GM12878 (cell line): ENCODE measurements around the gene CCR7. TPM values are rescaled to one million over a fixed set of nuclear protein-coding genes. Genes with fewer than 3 reads are reported as not detected.
A peak's percentile ranks its signal among the peaks of the same experiment; 100 is the strongest.

Source experiments
- BCL3 ChIP-seq: IDR thresholded peaks from 2 replicates; pipeline ENCODE4 v1.6.1; 2011; ENCODE audit warnings: borderline replicate concordance, low read depth, mild to moderate bottlenecking, moderate library complexity, low read length; ENCODE audit not compliant: insufficient read depth, poor library complexity, severe bottlenecking
- BCLAF1 ChIP-seq: fragments of 450-650 bp; IDR thresholded peaks from 2 replicates; pipeline ENCODE4 v1.6.1; 2017; ENCODE audit warnings: antibody characterized with exemption, mild to moderate bottlenecking, moderate library complexity
- CHD2 ChIP-seq: IDR thresholded peaks from 2 replicates; pipeline ENCODE4 v1.6.1; 2011; ENCODE audit warnings: low read depth, low read length, improper control_type of control experiment, borderline replicate concordance
- DPF2 ChIP-seq: fragments of 450-650 bp; IDR thresholded peaks from 2 replicates; pipeline ENCODE4 v1.6.1; 2017; ENCODE audit warnings: mild to moderate bottlenecking
- ETV6 ChIP-seq, 2 experiments: fragments of 450-650 bp in 1 of 2; IDR thresholded peaks in 1 of 2; conservative IDR thresholded peaks in 1 of 2; 2 replicates each; pipeline ENCODE4 v1.6.1; 2014; ENCODE audit warnings: antibody characterized with exemption in 1 of 2, borderline replicate concordance in 1 of 2, low read depth in 1 of 2, mild to moderate bottlenecking in 1 of 2, moderate library complexity in 1 of 2
- FOXK2 ChIP-seq: fragments of 450-650 bp; IDR thresholded peaks from 2 replicates; pipeline ENCODE4 v1.6.1; 2017; ENCODE audit warnings: mild to moderate bottlenecking, moderate library complexity
- HDGF ChIP-seq: fragments of 450-650 bp; IDR thresholded peaks from 2 replicates; pipeline ENCODE4 v1.6.1; 2016; ENCODE audit warnings: antibody characterized with exemption
- IKZF1 ChIP-seq: fragments of 450-650 bp; conservative IDR thresholded peaks from 2 replicates; pipeline ENCODE4 v1.6.1; 2017; ENCODE audit warnings: antibody characterized with exemption, mild to moderate bottlenecking
- MXI1 ChIP-seq: fragments of 150-350 bp; IDR thresholded peaks from 2 replicates; pipeline ENCODE4 v1.6.1; 2011; ENCODE audit warnings: low read depth, mild to moderate bottlenecking, inconsistent platforms, low read length, improper control_type of control experiment
- MYB ChIP-seq: fragments of 150-350 bp; IDR thresholded peaks from 2 replicates; pipeline ENCODE4 v1.6.1; 2014; ENCODE audit warnings: mild to moderate bottlenecking, low read depth, low read length, borderline replicate concordance
- POLR2A ChIP-seq: IDR thresholded peaks from 2 replicates; pipeline ENCODE4 v1.6.1; 2011; ENCODE audit warnings: low read depth, mild to moderate bottlenecking, low read length
- POLR2AphosphoS5 ChIP-seq: IDR thresholded peaks from 2 replicates; pipeline ENCODE4 v1.6.1; 2011; ENCODE audit warnings: mild to moderate bottlenecking, low read length, inconsistent platforms
- POU2F2 ChIP-seq: IDR thresholded peaks from 3 replicates; pipeline ENCODE4 v1.6.1; 2011; ENCODE audit warnings: low read depth, mild to moderate bottlenecking, low read length, borderline replicate concordance
- RAD51 ChIP-seq: fragments of 450-650 bp; IDR thresholded peaks from 2 replicates; pipeline ENCODE4 v1.6.1; 2016; ENCODE audit warnings: moderate library complexity, mild to moderate bottlenecking, inconsistent platforms
- RBBP5 ChIP-seq: fragments of 200-600 bp; sonication (generic); conservative IDR thresholded peaks from 2 replicates; pipeline ENCODE4 v1.6.1; 2016
- RELB ChIP-seq: fragments of 450-650 bp; IDR thresholded peaks from 2 replicates; pipeline ENCODE4 v1.6.1; 2017; ENCODE audit warnings: low read depth, mild to moderate bottlenecking, moderate library complexity
- SMARCA5 ChIP-seq: fragments of 450-650 bp; IDR thresholded peaks from 2 replicates; pipeline ENCODE4 v1.6.1; 2017; ENCODE audit warnings: mild to moderate bottlenecking
- ZNF24 ChIP-seq: fragments of 450-650 bp; IDR thresholded peaks from 2 replicates; pipeline ENCODE4 v1.6.1; 2017; ENCODE audit warnings: antibody characterized with exemption, mild to moderate bottlenecking
- ZNF384 ChIP-seq: IDR thresholded peaks from 2 replicates; pipeline ENCODE4 v1.6.1; 2012; ENCODE audit warnings: low read depth, mild to moderate bottlenecking, low read length, improper control_type of control experiment, borderline replicate concordance
- ZZZ3 ChIP-seq: IDR thresholded peaks from 2 replicates; pipeline ENCODE4 v1.6.1; 2011; ENCODE audit warnings: low read depth; ENCODE audit not compliant: control insufficient read depth, insufficient read length
- polyA plus RNA-seq, 11 experiments: library from polyadenylated mRNA; depleted of rRNA in 4 of 11; unstranded in 6 of 11; stranded (reverse) in 5 of 11; fragments of >200 nt; fragmentation: Nextera tagmentation in 4 of 11; fragmentation: Illumina TruSeq in 1 of 11; extraction: Ambion mirVana in 4 of 11; extraction: Trizol in 1 of 11; gene quantifications; 1 replicate in 1 of 11; 2 replicates in 10 of 11; pipeline versions ENCODE4 v1.2.1 to v1.2.3, GENCODE V29; 2011 to 2016; ENCODE audit warnings: inconsistent platforms in 2 of 11, missing spikeins in 2 of 11, low read depth in 1 of 11
- total RNA-seq, 4 experiments: library from RNA; depleted of rRNA in 3 of 4; stranded (reverse); fragments of >200 nt in 3 of 4; fragmentation: Illumina TruSeq in 1 of 4; extraction: Trizol in 1 of 4; gene quantifications; 2 replicates each; pipeline versions ENCODE4 v1.2.1 to v1.2.3, GENCODE V29; 2013 to 2021

Gene CCR7
- total and polyA plus RNA-seq, 10 of the 15 experiments (the other 5 are each of a cell fraction or from before 2014, with no cell fraction given), result 131 to 1,171 (median 260) TPM

- TF ChIP-seq RAD51 (no peak), ETV6 (conservative IDR thresholded peaks at IDR 0.05 in 1 of 2, IDR thresholded peaks at IDR 0.05 in 1 of 2; ENCODE audit: borderline replicate concordance in 1 of 2, low read depth in 1 of 2) (no peak), ZZZ3 (no peak), RBBP5 (no peak), RELB (peak; percentile 84), BCLAF1 (0 out of 2 replicates have a peak, but pooled peaks have one; percentile 37), POLR2A (peak; percentile 76), SMARCA5 (peak; percentile 76; the same call in 1 of the 2 replicates), MYB (no peak), MXI1 (0 out of 2 replicates have a peak, but pooled peaks have one; percentile 40), BCL3 (peak; percentile 14), HDGF (peak; percentile 56), DPF2 (peak; percentile 29; the same call in 1 of the 2 replicates), ZNF384 (peak; percentile 78), IKZF1 (peak; percentile 80), POLR2AphosphoS5 (peak; percentile 82), FOXK2 (0 out of 2 replicates have a peak, but pooled peaks have one; percentile 22), ZNF24 (peak; percentile 34; the same call in 1 of the 2 replicates), CHD2 (0 out of 2 replicates have a peak, but pooled peaks have one; percentile 27), POU2F2 (peak; percentile 14; the same call in 1 of the 3 replicates)
These were observed 11.4 kb downstream of the CCR7 start (continued) for GRCh38 chr17:40553694-40554534.
